ENCODE measurements around the gene SDF2L1.
"Not testable (repeated sequence)": the region's sequence is repeated elsewhere in the genome, so short reads cannot be mapped to it uniquely, and the experiment has no call there.

The SDF2L1 gene, protein sequence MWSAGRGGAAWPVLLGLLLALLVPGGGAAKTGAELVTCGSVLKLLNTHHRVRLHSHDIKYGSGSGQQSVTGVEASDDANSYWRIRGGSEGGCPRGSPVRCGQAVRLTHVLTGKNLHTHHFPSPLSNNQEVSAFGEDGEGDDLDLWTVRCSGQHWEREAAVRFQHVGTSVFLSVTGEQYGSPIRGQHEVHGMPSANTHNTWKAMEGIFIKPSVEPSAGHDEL

GRCh38 chr22:21641789-21642583 lies at the start of gene SDF2L1:
SDF2L1 (plus strand) TSS chr22:21642302; CDS start chr22:21642337, 35 bp downstream.
- TF ChIP-seq CTCF (IDR thresholded peaks at IDR 0.05) = no peak
- H3K27ac ChIP-seq = peak within 1 kb of the TSS; percentile 46 to 76
- DNase-seq (ENCODE audit: low spot score) = peak; percentile 99
- H3K4me3 ChIP-seq = peak within 1 kb of the TSS; percentile 74

DNA sequence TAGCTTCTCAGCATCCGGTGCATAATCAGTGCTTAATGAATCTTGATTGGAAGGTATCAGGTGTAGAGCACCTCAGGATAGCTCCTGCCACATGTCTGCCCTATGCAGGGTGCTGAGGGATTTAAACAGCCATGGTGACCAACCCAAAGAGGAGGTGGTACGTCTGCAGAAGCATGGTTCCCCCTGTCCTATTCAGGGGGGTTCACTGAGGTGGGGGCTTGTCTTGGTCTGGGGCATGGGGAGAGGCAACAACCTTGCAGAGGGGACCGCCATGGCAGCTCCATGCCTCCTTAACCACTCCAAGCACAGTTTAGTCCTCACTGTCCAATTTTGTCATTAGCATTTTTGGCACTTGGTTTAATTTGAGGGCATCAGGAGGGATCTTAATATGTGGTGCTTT lies 49.7 kb upstream of the SDF2L1 start:
- no peak for DNase-seq (ENCODE audit: low spot score)
- H3K4me3 ChIP-seq = no peak overlapping the region
- H3K27ac ChIP-seq = no peak overlapping the region
- no peak for TF ChIP-seq CTCF (IDR thresholded peaks at IDR 0.05)

DNA sequence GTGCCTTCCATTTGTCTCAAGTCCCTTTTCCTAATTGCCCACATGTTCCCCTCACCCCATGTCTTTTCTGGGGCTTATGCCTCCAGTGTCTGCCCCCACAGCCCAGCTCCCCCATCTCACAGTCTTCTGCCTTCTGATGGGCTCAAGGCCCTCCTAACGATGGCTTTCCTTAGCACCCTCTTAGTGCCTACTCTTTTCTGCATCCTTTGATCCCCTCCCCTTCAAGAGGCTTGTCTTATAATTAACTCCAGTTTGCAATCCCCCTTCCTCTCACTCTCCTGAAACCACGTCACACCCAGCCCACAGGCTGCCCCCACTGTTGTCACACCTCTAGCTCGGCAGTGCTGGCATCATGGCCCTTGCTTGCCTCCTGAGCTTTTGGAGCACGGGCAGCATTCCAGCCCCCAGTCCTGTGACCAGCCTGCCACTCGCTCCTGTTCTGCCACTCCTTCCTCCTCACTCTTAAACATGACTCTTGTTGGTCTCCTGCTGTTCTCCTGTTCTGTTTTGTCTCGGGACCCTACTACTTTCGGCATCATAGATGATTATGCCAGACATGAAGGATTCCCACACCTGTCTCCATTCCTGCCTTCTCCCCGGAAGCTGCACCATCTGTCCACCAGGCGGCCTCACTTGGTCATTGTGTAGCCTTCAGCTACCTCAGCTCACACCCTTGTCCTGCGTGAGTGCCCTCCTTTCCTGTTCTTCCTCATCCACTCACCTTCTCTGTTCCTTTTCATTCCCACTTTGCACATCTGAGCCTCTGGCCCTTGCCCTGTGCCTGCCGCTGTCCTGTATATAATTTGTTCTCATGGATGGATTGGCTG lies 48.5 kb upstream of the SDF2L1 start:
- Histone ChIP-seq H3K4me3 (no peak overlapping the region), H3K27ac (no peak overlapping the region)
- no peak for TF ChIP-seq CTCF (IDR thresholded peaks at IDR 0.05)
- DNase-seq (ENCODE audit: low spot score) = no peak

DNA sequence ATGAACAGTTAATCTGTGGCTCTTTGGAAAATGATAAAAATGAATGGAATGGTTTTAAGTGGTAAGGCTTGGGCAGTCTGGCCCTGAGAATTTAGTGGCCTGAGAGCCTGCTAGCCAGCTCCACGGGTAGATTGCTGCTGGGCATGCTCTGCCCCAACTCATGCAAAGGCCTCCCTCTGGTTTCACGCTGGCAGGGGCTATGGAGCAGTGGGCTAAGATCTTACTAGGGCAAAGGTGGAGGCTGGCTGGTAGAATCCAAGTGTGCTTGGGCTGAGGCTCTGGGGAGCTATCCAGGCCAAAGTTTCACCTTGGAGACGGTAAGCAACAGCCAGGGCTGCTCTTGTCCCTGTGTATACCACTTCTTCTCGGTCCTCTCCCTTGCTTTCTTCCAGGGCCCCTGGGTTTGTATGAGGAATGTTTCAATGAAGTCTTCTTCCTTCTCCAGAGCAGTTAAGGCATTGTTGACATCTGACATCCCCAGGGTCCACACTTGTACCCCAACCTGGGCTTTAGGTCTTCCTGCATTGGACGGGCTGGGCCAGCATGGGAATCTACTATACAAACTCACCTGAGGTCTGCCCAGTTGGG lies 47.1 kb upstream of the SDF2L1 start:
- no peak for TF ChIP-seq CTCF (IDR thresholded peaks at IDR 0.05)
- Histone ChIP-seq H3K4me3 (no peak overlapping the region), H3K27ac (no peak overlapping the region)
- DNase-seq (ENCODE audit: low spot score) = no peak

DNA sequence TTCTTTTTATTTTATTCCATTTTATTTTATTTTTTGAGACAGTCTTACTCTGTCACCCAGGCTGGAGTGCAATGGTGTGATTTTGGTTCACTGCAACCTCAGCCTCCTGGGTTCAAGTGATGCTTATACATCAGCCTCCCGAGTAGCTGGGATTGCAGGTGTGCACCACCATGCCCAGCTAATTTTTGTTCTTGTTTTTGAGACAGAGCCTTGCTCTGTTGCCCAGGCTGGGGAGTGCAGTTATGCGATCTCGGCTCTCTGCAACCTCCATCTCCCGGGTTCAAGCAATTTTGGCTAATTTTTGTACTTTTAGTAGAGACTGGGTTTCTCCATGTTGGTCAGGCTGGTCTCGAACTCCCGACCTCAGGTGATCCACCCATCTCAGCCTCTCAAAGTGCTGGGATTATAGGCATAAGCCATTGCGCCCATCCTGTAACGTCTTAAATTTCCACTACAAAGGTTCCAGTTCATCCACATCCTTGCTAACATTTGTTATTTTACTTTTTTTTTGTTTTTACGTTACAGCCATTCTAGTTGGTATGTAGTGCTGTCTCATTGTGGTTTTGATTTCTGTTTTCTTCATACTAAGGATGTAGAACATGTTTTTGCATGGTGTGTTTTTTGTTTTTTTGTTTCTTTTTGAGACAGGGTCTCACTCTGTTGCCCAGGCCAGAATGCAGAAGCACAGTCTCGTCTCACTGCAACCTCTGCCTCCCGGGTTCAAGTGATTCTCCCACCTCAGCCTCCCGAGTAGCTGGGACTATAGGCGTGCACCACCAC lies 45.6 kb upstream of the SDF2L1 start:
- DNase-seq (ENCODE audit: low spot score); H3K27ac ChIP-seq; H3K4me3 ChIP-seq: not testable (repeated sequence)

DNA sequence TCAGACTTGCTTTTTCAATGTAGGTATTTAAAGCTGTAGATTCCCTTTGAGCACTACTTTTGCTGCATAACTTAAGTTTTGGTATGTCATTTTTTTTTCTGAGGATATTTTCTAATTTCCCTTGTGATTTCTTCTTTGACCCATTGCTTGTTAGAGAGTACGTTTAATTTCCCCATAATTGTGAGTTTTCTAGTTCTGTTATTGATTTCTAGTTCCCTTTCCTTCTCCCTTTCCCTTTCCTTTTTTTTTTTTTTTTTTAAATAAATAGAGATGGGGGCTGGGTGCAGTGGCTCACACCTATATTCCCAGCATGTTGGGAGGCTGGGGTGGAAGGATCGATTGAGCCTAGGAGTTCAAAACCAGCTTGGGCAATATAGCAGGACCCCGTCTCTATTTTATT lies 43.8 kb upstream of the SDF2L1 start:
- no peak for DNase-seq (ENCODE audit: low spot score)
- Histone ChIP-seq H3K27ac (no peak overlapping the region), H3K4me3 (no peak overlapping the region)
- no peak for TF ChIP-seq CTCF (IDR thresholded peaks at IDR 0.05)

All from coronary artery (tissue), 2 donors.